ENCODE data around the gene IFNL2. TPM values are rescaled to one million over a fixed set of nuclear protein-coding genes. Genes with fewer than 3 reads are reported as not detected.

The IFNL2 gene
- total and polyA plus RNA-seq, 2 donors (not counting 3 experiments of a cell fraction or from before 2014, with no cell fraction given) = not detected

- H3K4me2 ChIP-seq (ENCODE audit: insufficient read depth, low read length) = no peak overlapping the region
- ChIA-PET POLR2A (no interaction called here), CTCF (no interaction called here)
- no peak overlapping the region for H3K27ac ChIP-seq (ENCODE audit: insufficient read depth, low read depth, low read length)
- H2AFZ ChIP-seq (ENCODE audit: low read depth, low read length) = no peak overlapping the region
- dilution Hi-C loops (cut with MboI; ENCODE audit: extremely low pct_ligation_motif_present, low sequenced_read_pairs) = no loop called here
- H4K20me1 ChIP-seq (replicated peaks; ENCODE audit: control insufficient read depth, extremely low read depth, insufficient read depth, low read length) = no peaks in the 10 kb centered on the region
- no peaks in the 10 kb centered on the region for H3K4me1 ChIP-seq (ENCODE audit: control insufficient read depth, extremely low read depth, insufficient read depth, low read length)
- no peaks in the 10 kb centered on the region for H3K36me3 ChIP-seq (ENCODE audit: control insufficient read depth in 2 of 2, extremely low read depth in 1 of 2, insufficient read depth in 2 of 2, low read length in 2 of 2)
- DNase-seq (ENCODE audit: low read depth, low spot score) (no peak), FAIRE-seq (no peak)
- BruUV-seq (replicated peaks) = no TSS peak
- no peaks in the 10 kb centered on the region for H3K9me1 ChIP-seq (replicated peaks; ENCODE audit: control insufficient read depth, extremely low read depth, insufficient read depth, low read length)
- no peak overlapping the region for H3K4me3 ChIP-seq (replicated peaks in 1 of 3; ENCODE audit: insufficient read depth in 1 of 3, low read depth in 1 of 3, low read length in 3 of 3)
- H3K27me3 ChIP-seq (ENCODE audit: control insufficient read depth in 2 of 2, insufficient read depth in 2 of 2, low read length in 2 of 2) = peaks cover under 1 to 2% of the 10 kb centered on the region in 2 experiments
- TF ChIP-seq EZH2 (IDR thresholded peaks at IDR 0.05; ENCODE audit: borderline replicate concordance, low read depth, low read length, severe bottlenecking) (no peak), POLR2A (IDR thresholded peaks at IDR 0.05; ENCODE audit: low read depth, low read length) (no peak), POLR2AphosphoS5 (IDR thresholded peaks at IDR 0.05; ENCODE audit: insufficient read depth, low read depth, low read length) (no peak), MAX (IDR thresholded peaks at IDR 0.05; ENCODE audit: insufficient read depth, insufficient read length) (no peak), MYC (IDR thresholded peaks at IDR 0.05; ENCODE audit: low read depth, low read length) (no peak), JUN (IDR thresholded peaks at IDR 0.05; ENCODE audit: borderline replicate concordance, insufficient read depth, insufficient read length, low read depth) (no peak), FOS (IDR thresholded peaks at IDR 0.05; ENCODE audit: borderline replicate concordance, insufficient read depth, low read length) (no peak), GATA2 (IDR thresholded peaks at IDR 0.05; ENCODE audit: insufficient read depth, insufficient read length, low read depth, low read length) (no peak), CTCF (IDR thresholded peaks at IDR 0.05; ENCODE audit: extremely low read depth in 1 of 2, insufficient read depth in 1 of 2, low read depth in 1 of 2, low read length in 2 of 2) (no peak)
- H3K9ac ChIP-seq (replicated peaks; ENCODE audit: extremely low read depth, insufficient read depth, low read length) = no peak overlapping the region
- H3K79me2 ChIP-seq (ENCODE audit: control insufficient read depth, insufficient read depth, low read length) = no peaks in the 10 kb centered on the region
- intact Hi-C loops (cut with micrococcal nuclease) = no loop called here
- H3K9me3 ChIP-seq (replicated peaks; ENCODE audit: control insufficient read depth, insufficient read depth, low read length) = no peaks in the 10 kb centered on the region
Measured at GRCh38 chr19:39276740-39277139, 8.5 kb downstream of the IFNL2 start.

All from endothelial cell of umbilical vein (primary cell).